HG03460 (cell line): ENCODE data around the gene OR8B3.
"Not testable (repeated sequence)": the region's sequence is repeated elsewhere in the genome, so short reads cannot be mapped to it uniquely, and the experiment has no call there.

ENCODE experiments used
- ATAC-seq: cut with Tn5 transposase; IDR thresholded peaks from one replicate; pipeline ENCODE4 v1.9.1; 2021; ENCODE audit not compliant: unreplicated experiment

The OR8B3 gene, protein sequence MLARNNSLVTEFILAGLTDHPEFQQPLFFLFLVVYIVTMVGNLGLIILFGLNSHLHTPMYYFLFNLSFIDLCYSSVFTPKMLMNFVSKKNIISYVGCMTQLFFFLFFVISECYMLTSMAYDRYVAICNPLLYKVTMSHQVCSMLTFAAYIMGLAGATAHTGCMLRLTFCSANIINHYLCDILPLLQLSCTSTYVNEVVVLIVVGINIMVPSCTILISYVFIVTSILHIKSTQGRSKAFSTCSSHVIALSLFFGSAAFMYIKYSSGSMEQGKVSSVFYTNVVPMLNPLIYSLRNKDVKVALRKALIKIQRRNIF

DNA sequence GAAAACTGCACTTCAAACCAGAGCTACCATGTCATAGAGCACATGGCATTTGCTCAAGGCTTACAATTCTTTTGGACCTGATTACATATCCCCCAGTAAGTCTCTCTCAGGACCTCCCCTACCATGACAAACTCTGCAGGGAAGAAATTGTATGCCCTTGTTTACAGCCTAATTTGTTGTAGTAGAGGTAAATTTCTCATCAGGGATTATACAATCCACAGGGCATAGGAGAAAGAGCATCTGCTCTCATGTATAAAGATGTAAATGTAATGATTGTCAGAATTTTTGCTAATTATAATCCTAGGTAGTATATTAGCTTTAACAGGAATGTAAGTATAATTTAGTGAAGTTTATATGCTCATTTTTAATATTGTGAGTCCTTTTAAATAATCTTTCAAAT lies at the start of gene OR8B3:
Gene OR8B3 (minus strand): TSS at position 101 of the 400 bp plus-strand sequence. CDS start 1,673 bp downstream, outside the sequence.
- no peak for ATAC-seq

DNA sequence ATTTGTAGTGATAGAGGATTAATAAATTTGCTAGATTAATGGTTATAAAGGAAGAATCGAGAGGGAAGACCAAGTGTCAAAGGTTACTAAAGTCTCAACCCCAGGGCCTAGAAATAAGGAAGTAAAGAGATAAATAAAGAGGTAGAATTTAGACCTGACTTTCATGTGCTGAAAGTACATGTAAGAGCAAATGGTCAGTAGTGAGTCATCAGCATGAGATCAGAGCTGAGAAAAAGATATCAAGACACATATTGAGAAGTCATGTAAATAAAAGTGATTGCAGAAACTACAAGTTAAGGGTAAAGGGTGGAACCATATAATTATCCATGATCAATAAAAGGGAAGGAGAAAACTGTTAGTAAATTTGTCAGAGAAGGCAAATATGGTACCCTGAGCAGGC lies 48.1 kb upstream of the OR8B3 start:
- ATAC-seq, result no peak

DNA sequence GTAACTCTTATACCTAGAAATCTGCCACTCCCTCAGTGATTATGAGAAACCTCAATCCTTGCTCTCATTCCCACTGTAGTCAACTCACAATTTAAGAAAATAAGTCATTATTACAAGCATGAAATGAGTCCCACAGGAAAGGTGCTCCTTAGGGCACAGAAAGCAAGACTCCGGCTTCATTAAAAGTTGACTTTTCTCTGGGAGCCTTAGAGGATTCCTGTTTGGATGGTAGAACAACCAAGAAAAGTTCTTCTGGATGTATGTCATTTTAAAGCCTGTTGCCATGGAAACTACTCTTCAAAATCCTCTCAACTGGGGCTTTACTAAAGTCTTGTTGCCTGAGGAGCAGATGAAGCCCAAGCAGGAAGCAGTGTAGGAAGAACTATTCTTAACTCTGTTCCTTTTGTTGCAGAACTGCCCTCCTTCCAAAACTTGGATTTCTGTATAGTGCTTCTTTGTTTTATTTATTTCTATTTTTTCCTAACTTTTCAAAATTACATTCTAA lies 46.9 kb upstream of the OR8B3 start, which contains the start of gene OR8B8:
Gene OR8B8 (minus strand): TSS at position 51 of the 505 bp plus-strand sequence. CDS start 4,611 bp downstream, outside the sequence.
- ATAC-seq, result no peak

DNA sequence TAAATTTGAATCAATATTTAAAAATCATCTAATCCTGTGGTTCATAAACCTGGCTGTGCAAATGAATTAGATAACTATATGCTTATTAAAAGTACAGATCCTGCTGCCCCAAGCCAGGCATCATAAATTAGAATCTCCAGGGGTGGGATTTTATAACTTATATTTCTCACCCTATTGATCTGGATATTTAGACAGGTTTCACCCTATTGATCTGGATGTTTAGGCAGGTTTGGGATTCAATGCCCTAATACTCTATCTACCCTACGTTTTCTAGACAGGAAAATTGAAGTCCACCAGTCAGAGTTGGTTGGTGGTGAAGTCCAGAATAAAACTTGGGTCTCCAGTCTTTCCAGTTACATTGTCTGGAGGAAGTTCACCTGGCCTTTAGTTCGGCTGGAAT lies 44.0 kb upstream of the OR8B3 start:
- ATAC-seq, result no peak

DNA sequence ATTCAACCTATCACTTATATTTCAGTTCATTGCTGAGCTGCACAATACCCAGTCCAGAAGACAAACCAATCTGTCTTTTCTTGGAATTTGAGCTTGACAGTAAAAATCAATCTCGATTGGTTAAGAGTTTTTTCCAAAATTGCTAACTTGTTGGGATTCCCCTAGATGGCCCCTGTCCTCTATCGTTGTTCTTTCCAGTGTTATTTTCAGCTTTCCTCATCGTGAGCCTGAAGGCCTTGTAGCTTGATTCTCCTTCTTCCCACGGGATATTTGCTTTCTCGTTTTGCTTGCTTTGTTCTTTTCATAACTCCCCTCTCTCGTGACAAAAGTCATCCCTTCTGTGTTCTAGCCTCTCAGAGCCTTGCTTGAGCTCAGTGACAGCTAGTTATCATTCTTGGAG lies 43.6 kb upstream of the OR8B3 start:
- ATAC-seq, result no peak

DNA sequence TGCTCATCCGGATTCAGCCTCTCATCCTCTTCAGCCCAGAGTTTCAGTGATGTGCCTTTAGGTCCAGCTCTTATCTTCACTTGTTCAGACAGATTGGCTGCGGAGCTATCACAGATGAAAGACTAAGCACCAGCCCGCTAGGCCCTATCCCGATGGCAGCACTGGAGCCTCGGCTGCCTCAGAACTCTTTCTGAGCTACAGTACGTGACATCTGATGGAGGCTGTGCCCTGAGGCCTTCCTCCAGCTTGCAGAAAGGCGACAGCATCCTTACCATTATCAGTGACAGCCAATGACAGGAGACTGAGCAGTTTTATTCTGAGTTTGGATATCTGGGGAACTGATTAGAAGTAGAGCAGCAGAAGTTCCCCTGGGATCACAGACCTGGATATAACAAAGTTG lies 42.7 kb upstream of the OR8B3 start:
- ATAC-seq, result no peak

DNA sequence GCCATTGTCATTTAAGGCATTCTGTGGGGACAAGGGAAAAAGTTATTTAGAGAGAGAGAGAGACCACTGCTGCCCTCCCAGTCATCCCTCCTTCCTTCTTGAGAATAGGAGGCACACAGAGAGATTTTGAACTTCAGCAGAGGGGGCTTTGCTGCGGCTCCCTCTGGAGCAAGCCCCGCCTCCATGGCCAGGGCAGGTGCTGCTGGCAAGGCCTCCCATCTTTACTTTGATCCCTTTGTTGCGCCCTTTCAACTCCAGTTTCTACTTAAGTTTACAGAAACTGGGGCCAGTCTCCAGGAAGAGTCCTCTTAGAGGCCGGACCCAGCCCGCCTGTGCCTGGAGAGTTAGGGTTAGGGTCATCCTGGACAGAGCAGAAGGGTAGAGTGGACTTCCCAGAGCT lies 42.3 kb upstream of the OR8B3 start:
- no peak for ATAC-seq

DNA sequence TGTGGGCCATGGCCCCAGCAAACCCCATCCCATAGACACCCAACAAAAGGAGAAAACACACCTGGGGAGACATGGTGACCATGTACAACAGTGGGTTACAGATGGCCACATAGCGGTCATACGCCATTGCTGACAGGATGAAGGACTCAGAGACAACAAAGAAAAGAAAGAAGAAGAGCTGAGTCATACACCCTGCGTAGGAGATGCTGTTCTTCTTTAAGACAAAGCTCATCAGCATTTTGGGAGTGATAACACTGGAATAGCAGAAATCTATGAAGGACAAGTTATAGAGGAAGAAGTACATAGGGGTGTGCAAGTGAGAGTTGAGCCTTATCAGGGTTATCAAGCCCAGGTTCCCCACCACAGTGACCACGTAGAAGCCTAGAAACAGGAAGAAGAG lies 41.8 kb upstream of the OR8B3 start:
- ATAC-seq, result no peak

DNA sequence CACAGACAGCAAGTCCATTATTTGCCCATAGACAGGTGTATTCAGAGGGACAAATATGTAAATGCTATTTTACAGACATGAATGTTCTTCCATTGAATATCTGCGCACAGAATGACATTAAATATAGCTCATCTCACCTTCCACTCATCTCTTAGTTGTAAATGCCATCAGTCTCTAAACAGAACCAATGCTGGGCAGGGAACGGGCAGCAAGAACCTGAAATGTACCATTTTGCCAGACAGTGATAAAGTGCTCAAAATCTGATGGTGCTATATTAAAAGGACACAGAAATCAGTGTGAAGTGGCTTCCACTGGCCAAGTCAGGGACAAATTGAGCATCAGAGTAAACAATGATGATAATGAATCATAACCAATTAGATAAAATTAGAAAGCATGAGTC lies 35.9 kb upstream of the OR8B3 start:
- no peak for ATAC-seq

DNA sequence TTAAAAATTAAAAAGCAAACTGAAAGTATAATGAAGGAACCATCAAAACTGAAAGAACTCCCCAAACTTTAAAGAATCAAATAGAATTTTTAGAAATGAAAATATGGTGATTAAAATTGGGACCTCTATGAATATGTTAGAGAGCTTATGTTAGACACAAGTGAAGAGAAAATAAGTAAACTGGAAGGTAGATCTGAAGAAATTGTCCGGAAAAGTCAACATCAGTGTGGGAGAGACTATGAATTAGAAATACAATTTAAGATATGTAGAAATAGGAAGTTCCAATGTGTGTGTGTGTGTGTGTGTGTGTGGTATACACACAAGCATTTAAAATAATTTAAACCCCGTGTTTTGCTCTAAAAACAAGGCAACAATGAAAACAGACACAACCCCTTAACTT lies 30.8 kb upstream of the OR8B3 start:
- no peak for ATAC-seq

DNA sequence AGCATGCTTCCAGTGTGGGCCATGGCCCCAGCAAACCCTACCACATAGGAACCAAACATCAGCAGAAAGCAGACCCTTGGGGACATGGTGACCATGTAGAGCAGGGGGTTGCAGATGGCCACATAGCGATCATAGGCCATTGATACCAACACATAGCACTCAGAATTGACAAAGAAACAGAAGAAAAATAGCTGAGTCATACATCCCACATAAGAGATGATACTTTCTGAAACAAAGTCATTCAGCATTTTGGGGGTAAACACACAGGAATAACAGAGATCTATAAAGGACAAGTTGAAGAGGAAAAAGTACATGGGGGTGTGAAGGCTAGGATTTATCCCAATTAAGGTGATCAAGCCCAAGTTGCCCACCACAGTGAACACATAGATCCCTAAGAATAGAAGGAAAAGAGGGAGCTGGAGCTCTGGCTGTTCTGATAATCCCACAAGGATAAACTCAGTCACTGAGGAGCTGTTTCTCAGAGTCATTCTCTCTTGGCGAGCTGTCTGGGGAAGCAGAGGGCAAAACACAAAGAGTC lies 25.6 kb upstream of the OR8B3 start, which contains the start of gene OR8B4:
Gene OR8B4 (minus strand): TSS at position 488 of the 538 bp plus-strand sequence. CDS start 0 bp downstream, at position 488.
- ATAC-seq, result no peak

DNA sequence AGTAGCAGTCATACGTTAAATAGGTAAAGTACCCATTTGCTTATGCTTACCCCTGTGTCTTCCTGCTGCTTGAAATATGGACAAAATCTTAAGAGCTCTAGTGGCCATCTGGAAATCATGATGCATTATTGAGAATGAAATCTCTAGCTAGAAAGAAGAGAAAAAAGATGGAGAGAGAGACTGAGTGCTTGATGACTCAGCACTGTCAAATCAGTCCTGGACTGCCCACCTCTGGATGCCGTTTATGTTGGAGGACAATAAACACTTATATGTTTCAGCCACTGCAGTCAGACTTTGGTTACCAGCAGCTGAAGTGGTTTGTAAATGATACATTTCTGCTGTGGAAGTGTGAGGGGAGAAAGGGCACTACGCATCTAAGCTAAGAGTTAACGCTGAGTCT lies 22.2 kb upstream of the OR8B3 start:
- no peak for ATAC-seq

DNA sequence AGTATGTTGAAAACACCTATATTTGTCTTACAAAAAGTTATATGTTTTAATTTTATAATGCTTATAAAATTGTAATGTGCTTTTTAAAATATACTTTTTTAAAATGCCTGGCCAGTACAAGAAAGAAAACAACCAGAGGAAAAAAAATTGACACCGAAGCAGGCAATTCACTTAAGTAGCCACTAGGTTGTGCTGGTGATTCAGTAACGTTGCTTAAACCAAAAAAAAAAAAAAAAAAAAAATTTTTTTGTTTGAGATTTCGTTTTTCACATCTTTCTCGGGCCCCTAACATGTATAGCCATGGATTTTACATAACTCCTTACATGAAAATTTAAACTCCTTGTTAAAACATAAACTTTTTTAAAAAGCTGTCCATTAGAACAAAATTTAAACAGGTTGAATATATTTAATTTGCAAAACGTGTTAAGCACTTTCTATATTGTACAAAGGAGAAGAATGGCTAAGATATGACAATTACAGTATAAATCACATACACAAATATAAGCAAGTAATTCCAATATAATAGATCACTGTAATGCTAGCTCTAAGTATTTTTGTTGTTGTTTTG lies 16.6 kb upstream of the OR8B3 start:
- ATAC-seq, result no peak

DNA sequence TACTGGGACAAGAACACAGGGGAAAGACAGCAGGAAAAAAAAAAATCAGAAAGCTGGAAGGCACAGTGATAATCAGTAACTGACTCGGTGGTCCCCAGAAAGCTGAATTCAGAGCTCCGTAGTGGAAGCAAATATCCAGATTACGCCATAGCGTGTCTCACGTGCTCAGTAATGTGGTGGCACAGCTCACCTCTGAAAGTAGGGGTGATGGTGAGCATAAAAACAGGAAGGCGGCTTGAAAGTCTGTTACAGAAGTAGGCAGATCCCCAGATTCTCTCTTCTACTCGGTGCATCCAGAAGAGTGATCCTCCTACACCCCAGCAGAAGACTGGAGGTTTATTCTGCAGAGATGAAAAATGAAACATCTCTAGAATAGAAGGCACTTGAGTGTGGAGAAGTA lies 11.1 kb upstream of the OR8B3 start:
- ATAC-seq, result no peak

DNA sequence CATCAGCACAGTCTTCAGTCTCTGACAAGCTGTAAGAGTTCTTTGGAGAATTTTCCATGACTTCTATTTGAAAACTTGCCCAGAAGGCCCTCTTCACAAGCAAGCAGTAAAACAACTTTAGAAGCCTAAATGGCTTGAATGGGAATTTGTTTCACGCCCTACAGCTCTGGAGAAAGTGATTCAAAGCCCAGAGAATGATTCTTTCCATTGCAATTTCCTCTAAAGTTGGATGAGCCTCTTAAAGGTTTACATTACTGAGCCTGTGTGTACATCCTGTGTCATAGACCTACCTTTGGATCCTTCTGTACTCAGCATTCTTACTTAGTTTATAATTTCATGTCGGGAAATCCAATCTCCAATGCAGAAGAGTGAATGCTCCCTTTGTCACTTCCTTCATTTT lies 6.8 kb upstream of the OR8B3 start:
- ATAC-seq, result no peak

DNA sequence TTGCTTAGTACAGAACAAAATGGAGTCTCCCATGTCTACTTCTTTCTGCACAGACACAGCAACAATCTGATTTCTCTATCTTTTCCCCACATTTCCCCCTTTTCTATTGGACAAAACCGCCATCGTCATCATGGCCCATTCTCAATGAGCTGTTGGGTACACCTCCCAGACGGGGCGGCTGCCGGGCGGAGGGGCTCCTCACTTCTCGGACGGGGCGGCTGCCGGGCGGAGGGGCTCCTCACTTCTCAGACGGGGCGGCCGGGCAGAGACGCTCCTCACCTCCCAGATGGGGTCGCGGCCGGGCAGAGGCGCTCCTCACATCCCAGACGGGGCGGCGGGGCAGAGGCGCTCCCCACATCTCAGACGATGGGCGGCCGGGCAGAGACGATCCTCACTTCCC lies 4.4 kb upstream of the OR8B3 start:
- not testable (repeated sequence) for ATAC-seq

DNA sequence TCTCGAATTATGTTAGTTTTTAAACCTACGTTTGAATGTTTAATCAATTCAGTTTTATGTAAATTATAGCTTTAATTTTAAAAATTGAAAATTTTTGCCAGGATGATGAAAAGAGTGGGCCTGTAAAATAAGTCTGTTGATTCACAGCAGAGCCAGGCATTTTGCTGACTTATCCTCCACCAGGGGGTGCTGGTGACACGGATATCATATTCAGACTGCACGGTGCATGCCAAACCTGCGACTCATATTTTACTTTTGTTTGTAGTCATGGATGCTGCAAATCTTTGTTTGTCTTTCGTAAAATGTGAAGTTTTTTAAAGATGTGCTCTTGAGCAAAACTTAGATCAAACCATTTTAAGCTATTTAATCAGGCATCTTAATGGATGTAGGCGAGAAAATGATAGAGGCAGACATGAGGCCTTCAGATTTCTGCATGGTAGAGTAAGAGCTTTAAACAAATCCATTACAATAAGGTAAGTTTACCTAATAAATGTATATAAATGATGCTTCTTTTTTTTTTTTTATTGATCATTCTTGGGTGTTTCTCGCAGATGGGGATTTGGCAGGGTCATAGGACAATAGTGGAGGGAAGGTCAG lies 3.6 kb upstream of the OR8B3 start:
- peak; percentile 95 for ATAC-seq

DNA sequence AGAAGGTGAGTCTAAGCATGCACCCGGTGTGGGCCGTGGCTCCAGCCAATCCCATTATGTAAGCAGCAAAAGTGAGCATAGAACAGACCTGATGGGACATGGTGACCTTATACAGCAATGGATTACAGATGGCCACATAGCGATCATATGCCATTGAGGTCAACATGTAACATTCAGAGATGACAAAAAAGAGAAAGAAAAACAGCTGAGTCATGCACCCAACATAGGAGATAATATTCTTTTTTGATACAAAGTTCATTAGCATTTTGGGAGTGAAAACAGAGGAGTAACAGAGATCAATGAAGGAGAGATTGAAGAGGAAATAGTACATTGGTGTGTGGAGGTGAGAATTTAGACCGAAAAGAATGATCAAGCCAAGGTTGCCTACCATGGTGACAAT lies 2.0 kb downstream of the OR8B3 start:
- not testable (repeated sequence) for ATAC-seq

DNA sequence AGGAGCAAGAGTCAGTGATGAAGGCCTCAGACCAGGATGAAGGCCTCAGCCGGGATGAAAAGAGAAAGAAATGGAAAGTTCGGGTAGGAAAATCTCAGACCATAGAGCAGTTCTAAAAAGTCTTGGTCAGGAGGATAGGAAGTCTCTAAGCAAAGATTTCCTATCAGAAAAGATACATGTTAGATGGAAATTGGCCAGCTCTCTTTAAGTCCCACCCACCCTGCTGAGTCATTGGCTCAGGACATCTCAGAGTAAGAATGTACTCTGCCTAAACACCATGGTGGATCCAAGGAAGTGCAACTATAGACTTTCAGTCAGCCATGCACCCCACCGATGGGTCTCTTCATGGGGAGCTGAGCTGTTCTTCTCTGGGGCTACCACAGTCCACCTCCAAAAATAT lies 4.4 kb downstream of the OR8B3 start:
- ATAC-seq, result no peak

DNA sequence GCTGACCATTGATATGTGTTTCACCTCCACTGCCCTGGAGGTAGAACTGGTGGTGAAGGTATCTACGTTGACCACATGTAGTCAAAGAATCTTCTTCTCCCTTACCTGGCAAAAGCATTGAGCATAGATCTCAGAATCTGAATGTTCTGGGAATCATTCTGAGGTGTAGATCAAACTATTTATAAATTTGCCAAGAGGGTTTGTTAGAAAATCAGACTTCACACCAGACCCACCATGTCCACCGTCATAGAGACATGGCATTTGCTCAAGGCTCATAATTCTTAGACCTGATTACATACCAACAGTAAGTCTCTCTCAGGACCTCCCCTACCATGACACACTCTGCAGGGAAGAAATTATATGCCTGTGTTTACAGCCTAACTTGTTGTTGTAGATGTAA lies 14.4 kb downstream of the OR8B3 start, which contains the start of gene OR8B2:
Gene OR8B2 (minus strand): TSS at position 101 of the 400 bp plus-strand sequence. CDS start 1,156 bp downstream, outside the sequence.
- ATAC-seq, result no peak

DNA sequence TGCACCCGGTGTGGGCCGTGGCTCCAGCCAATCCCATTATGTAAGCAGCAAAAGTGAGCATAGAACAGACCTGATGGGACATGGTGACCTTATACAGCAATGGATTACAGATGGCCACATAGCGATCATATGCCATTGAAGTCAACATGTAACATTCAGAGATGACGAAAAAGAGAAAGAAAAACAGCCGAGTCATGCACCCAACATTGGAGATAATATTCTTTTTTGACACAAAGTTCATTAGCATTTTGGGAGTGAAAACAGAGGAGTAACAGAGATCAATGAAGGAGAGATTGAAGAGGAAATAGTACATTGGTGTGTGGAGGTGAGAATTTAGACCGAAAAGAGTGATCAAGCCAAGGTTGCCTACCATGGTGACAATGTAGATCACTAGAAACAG lies 16.0 kb downstream of the OR8B3 start:
- ATAC-seq, result not testable (repeated sequence)

DNA sequence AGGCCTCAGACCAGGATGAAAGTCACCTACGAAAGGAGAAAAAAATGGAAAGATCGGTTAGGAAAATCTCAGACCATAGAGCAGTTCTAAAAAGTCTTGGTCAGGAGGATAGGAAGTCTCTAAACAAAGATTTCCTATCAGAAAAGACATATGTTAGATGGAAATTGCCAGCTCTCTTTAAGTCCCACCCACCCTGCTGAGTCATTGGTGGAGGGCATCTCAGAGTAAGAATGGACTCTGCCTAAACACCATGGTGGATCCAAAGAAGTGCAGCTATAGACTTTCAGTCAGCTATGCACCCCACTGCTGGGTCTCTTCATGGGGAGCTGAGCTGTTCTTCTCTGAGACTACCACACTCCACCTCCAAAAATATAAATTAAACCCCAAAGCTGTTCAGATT lies 18.2 kb downstream of the OR8B3 start:
- no peak for ATAC-seq
